ENCODE measurements around the gene ACER3.
"Not testable (repeated sequence)": the region's sequence is repeated elsewhere in the genome, so short reads cannot be mapped to it uniquely, and the experiment has no call there.

Gene ACER3

DNA sequence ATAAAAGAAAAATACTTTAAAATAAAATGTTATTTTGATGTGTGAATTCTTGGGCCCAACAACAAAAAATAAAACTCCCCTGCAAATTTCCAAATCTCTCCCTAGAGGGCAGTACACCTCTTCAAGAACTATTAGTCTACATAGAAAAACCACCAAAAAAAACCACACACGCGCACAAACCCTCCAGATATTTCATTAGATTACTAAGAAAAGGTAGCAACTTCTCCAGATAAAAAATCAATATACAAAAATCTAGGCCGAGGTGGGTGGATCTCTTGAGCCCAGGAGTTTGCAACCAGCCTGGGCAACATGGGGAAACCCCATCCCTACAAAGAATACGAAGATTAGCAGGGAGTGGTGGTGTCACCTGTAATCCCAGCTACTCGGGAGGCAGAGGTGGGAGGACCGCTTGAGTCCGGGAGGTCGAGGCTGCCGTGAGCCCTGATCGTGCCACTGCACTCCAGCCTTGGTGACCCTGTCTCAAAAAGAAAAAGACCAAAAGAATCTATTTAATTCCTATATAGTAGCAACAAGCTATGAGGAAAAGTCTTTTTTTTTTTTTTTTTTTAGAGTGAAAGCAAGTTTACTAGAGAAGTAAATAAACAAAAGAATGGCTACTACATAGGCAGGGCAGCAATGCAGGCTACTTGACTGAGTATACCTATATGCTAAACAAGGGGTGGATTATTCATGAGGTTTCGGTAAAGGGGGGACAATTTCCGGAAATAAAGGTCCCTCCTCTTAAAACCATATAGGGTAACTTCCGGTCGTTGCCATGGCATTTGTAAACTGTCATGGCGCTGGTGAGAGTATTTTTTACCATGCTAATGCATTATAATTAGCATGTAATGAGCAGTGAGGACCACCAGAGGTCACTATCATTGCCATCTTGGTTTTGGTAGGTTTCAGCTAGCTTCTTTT is 186.5 kb downstream of the ACER3 start:
- peak overlapping the region; percentile 55 for H3K4me3 ChIP-seq (ENCODE audit: low read depth, low read length)
- TF ChIP-seq, protein P1, sequence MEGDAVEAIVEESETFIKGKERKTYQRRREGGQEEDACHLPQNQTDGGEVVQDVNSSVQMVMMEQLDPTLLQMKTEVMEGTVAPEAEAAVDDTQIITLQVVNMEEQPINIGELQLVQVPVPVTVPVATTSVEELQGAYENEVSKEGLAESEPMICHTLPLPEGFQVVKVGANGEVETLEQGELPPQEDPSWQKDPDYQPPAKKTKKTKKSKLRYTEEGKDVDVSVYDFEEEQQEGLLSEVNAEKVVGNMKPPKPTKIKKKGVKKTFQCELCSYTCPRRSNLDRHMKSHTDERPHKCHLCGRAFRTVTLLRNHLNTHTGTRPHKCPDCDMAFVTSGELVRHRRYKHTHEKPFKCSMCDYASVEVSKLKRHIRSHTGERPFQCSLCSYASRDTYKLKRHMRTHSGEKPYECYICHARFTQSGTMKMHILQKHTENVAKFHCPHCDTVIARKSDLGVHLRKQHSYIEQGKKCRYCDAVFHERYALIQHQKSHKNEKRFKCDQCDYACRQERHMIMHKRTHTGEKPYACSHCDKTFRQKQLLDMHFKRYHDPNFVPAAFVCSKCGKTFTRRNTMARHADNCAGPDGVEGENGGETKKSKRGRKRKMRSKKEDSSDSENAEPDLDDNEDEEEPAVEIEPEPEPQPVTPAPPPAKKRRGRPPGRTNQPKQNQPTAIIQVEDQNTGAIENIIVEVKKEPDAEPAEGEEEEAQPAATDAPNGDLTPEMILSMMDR (IDR thresholded peaks at IDR 0.05; ENCODE audit: low read depth, low read length): peak; percentile 46; the same call in 1 of the 2 replicates

DNA sequence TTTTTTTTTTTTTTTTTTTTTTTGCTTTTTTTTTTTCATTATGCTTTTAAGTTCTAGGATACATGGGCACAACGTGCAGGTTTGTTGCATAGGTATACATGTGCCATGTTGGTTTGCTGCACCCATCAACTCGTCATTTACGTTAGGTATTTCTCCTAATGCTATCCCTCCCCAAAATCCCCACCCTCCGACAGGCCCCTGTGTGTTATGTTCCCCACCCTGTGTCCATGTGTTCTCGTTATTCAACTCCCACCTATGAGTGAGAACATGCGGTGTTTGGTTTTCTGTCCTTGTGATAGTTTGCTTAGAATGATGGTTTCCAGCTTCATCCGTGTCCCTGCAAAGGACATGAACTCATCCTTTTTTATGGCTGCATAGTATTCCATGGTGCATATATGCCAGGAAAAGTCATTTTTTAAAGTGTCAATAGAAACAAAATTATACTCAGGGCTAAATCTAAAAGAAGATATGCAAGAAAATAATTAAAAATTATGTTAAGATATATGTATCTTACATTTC is 187.3 kb downstream of the ACER3 start:
- not testable (repeated sequence) for H3K4me3 ChIP-seq (ENCODE audit: low read depth, low read length)

DNA sequence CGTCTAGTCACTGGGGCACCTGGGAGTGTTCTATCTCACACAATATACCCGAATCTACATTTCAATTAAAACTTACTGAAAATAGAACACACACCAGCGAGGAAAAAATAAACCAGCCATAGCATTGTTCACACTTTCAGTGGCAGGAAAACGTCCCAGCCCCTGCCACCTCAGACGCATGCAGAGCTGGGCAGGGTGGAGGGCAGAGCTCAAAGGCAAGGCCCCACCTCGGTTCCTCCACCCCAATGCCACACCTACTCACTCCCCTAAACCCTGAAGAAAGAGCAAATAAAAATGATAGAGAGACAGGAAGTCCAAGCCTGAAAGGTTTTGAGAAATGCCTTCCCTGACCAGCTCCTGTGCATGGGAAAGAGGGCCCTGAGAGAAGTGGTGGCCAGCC is 188.3 kb downstream of the ACER3 start:
- TF ChIP-seq, protein P1 (IDR thresholded peaks at IDR 0.05; ENCODE audit: low read depth, low read length): no peak
- H3K4me3 ChIP-seq (ENCODE audit: low read depth, low read length): no peak overlapping the region

DNA sequence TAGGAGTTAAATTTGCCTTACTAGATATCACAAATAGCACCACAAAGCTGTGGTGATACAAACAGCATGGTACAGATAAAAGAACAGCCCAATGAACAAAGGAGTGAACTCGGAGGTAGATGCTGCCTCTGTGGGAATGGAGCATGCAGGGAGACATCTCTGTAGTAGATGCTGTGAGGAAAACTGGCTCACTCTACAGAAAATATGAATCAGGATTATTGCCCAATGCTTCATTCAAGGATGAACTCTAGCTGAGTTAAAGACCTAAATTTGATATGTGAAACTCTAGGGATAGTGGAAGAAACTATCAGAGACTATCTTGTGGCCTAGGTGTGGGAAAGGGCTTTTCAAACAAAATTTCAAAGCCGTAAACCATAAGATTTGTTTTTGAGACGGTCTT is 190.8 kb downstream of the ACER3 start:
- no peak overlapping the region for H3K4me3 ChIP-seq (ENCODE audit: low read depth, low read length)
- TF ChIP-seq, protein P1 (IDR thresholded peaks at IDR 0.05; ENCODE audit: low read depth, low read length): no peak

DNA sequence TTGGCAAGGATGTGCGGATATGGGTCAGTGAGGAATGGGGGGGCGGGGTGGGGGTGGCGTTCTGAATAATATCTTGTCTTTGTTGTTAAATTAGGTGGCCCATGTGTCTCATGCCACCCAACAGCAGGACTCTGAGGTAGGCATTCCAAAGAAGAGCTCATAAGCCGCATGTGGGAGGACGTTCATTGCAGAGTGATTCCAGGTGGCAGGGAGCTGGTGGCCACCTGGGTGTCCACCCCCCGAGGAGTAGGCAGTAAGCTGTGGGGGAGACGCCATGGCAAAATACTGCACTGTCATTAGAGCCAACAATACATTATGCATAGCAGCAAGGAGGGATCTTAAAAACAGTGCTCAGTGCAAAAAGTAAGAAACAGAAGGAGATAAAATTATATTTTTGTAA is 191.8 kb downstream of the ACER3 start:
- no peak overlapping the region for H3K4me3 ChIP-seq (ENCODE audit: low read depth, low read length)
- TF ChIP-seq, protein P1 (IDR thresholded peaks at IDR 0.05; ENCODE audit: low read depth, low read length): no peak

DNA sequence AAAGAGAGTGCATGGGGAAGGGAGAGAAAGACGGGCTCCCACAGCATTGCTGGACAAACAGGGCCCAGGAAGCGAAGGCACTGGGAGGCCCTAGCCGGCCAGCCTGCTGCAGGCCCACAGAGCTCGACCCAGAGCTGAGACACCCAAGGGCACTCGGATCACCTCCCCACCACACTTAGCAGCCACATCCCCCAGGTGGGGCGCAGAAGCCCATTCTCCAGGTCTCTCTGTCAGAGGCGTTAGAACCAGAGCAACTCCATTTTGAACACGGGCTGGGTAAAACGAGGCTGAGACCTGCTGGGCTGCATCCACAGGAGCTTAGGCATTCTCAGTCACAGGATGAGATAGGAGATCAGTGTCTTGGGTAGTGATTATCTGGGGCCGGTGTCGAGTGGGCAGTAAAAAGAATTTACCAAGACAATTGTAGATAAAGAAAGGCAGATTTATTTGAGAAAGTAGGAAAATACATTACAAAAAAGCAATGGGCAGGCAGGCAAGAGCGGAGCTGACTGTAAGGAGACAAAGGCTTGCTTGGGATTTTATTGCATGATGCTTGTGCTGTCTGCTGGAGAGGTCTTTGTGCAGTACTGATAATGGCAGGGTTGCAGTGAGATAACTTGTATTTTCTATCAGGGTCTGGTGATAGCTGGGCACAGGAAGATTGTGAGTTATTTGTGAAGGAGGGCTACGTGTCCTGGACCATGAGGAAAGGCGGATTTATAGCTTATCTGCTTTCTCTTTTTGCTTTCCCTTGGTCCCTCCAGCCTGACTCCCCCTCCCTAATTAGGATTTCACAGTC is 192.7 kb downstream of the ACER3 start:
- TF ChIP-seq, protein P1 (IDR thresholded peaks at IDR 0.05; ENCODE audit: low read depth, low read length): no peak
- no peak overlapping the region for H3K4me3 ChIP-seq (ENCODE audit: low read depth, low read length)

DNA sequence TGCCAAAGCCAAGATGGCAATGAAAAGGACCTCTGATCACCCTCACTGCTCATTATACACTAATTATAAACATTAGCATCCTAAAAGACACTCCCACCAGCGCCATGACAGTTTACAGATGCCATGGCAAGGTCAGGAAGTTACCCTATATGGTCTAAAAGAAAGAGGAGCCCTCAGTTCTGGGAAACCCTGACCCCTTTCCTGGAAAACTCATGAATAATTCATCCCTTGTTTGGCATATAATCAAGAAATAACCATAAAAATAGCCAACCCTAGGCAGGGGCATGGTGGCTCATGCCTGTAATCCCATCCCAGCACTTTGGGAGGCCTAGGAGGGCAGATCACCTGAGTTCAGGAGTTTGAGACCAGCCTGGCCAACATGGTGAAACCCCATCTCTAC is 193.4 kb downstream of the ACER3 start:
- TF ChIP-seq, protein P1 (IDR thresholded peaks at IDR 0.05; ENCODE audit: low read depth, low read length): no peak
- H3K4me3 ChIP-seq (ENCODE audit: low read depth, low read length): no peak overlapping the region
